ENCODE data around the gene MAP3K10.

The MAP3K10 gene

DNA sequence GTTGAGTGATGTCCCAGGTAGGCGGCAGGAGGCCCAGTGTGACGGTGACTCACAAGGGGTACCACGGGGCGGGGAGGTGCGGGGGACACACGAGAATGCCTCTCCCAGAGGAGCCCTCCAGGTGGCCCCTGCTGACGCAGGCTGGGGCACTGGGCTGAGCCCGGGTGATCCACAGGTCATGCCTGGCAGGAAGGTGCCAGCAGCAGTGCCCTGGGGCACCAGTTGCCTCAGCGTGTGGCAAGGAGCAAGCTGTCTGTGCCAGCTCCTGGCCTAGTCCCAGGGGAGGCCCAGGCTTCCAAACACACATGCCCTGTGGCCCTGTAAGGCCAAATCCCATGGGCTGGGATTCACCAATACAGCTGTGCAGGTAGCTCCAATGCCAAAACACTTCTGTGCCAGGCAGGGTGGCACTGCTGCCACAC is 65.9 kb downstream of the MAP3K10 start:
- Mint-ChIP-seq H3K4me1 (peaks cover 49% of the 10 kb centered on the region), H3K27ac (no peak overlapping the region), H3K4me3 (no peak overlapping the region), H3K36me3 (peaks cover 37% of the 10 kb centered on the region), H3K9me3 (no peaks in the 10 kb centered on the region)
- ATAC-seq = no peak
- DNase-seq (ENCODE audit: low spot score in 2 of 2) = no peak

DNA sequence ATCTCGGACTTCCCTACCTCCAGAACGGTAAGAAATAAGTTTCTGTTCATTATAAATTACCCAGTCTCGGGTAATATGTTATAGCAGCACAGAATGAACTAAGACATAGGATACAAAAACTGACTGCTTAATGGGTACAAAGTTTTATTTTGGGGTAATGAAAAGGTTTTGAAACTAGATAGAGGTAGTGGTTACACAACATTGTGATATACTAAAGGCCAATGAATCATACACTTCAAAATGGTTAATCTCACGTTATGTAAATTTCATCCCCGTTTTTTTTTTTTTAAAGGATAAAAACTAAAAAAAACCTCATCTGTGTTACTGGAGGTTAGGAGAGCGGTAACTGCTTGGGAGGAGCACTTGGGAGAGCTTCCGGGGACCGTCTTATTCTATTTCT is 70.4 kb downstream of the MAP3K10 start:
- Mint-ChIP-seq H3K36me3 (peaks cover 27% of the 10 kb centered on the region), H3K4me1 (peaks cover 61% of the 10 kb centered on the region), H3K27ac (peak overlapping the region; percentile 43), H3K9me3 (no peaks in the 10 kb centered on the region), H3K4me3 (no peak overlapping the region)
- ATAC-seq = no peak
- DNase-seq (ENCODE audit: low spot score in 2 of 2) = no peak

DNA sequence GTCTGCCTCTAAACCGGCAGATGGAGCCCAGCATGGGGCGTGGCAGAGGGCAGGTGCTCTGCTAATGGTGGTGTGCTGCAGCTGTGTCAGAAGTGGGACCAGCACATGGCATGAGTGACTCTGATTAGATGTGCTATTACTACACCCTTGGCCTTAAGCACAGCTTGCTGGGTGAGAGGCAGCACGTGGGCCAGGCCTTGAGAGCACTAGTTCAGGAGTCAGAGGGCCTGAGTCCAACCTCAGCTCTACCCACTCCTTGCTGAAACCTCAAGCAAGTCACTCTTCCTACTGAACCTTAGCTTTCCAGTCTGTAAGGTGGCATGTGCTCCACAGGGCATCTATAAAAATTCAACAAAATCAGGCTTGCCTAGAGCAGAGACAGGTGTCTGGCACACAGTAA is 71.2 kb downstream of the MAP3K10 start:
- DNase-seq (ENCODE audit: low spot score in 2 of 2) (no peak), ATAC-seq (no peak)
- no peak overlapping the region for H3K4me3 Mint-ChIP-seq
- peaks cover 28% of the 10 kb centered on the region for H3K36me3 Mint-ChIP-seq
- H3K9me3 Mint-ChIP-seq = no peaks in the 10 kb centered on the region
- H3K27ac Mint-ChIP-seq = no peak overlapping the region
- peaks cover 65% of the 10 kb centered on the region for H3K4me1 Mint-ChIP-seq

DNA sequence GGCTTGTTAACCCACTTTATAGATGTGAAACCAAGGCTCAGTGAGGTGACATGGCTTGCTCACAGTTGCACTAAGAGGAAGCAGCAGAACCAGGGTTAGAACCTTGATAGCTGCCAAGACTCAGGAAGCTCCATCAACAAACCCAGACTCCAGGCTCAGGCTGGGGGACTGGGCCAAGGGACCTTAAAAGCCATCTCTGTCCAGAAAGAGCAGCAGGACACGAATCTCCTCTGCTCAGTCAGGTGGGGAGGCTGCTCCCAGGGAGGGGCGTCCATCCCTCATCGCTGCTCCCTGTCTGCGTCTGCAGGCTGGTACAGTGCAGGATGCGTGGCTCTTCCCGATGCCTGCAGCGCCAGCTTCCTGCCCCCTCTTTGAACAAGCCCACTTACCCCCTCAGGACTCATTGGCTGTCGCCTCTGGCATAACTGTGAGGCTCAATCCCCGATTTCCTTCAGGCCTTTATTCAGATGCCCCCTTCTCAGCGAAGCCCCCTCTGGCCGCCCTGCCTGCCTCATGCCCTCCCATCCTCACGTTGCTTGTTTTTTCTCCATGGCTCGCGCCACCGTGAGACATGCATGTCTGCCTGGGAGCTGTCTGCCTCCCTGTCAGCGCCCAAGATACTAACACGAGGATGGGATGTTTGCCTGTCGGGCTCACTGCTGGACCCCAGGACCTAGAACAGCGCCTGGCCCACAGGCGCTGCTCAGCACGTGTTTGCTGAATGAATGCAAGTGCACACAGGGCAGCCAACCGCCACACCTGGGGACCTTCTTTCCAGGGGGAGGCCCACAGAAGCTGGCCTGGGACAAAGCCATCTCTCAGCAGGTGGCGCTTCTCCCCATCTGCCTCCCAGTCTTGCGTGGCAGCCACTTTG is 72.5 kb downstream of the MAP3K10 start:
- no peak overlapping the region for H3K4me3 Mint-ChIP-seq
- ATAC-seq (no peak), DNase-seq (ENCODE audit: low spot score in 2 of 2) (no peak)
- H3K36me3 Mint-ChIP-seq = peaks cover 37% of the 10 kb centered on the region
- no peaks in the 10 kb centered on the region for H3K9me3 Mint-ChIP-seq
- H3K27ac Mint-ChIP-seq = peak overlapping the region; percentile 82
- peaks cover 67% of the 10 kb centered on the region for H3K4me1 Mint-ChIP-seq

DNA sequence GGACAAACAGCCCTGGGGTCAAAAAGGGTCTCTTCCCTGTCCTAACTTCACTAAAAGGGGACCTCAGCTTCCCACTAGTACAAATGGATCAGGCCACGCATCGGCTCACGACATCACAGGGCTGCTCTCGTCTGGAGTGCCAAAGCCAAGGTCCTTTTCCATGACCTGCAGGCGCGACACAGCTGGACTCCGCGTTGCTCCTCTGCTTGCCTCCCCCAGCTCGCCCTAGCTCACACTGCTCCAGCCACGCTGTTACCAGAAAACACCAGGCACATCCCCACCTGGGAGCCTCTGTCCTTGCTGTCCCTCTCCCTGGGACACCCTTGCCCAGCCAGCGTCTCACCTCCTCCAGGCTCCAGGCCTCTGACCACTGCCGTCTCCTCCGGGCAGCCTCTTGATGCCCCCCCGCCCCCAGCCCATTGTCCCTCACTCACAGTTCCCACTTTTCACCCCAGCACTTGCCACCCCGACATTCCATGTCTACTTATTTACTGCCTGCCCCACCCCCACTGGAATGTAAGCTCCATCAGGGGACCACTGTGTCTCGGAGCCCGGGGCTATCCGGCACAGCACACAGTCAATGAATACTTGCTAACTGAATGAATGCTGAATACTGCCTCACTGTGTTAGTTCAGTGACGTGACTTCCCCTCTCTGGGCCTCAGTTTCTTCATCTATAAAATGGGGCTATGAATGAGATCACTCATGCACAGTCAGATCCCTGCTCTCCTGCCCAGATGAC is 73.3 kb downstream of the MAP3K10 start:
- H3K9me3 Mint-ChIP-seq = no peaks in the 10 kb centered on the region
- H3K36me3 Mint-ChIP-seq = peaks cover 44% of the 10 kb centered on the region
- ATAC-seq (no peak), DNase-seq (ENCODE audit: low spot score in 2 of 2) (no peak)
- H3K4me3 Mint-ChIP-seq = no peak overlapping the region
- peak overlapping the region; percentile 73 for H3K27ac Mint-ChIP-seq
- H3K4me1 Mint-ChIP-seq = peaks cover 66% of the 10 kb centered on the region

Data from stimulated activated effector memory CD8-positive, alpha-beta T cell treated with anti-CD3 and anti-CD28 coated beads, Interleukin-12 subunit alpha, Interleukin-12 subunit beta, amount 100 ng/mL, for 72 hours (primary cell).